ENCODE data around the gene KCNJ1. TPM values are rescaled to one million over a fixed set of nuclear protein-coding genes. Genes with fewer than 3 reads are reported as not detected.

The KCNJ1 gene
- total and polyA plus RNA-seq, 2 of the 8 experiments (the other 6 are each of a cell fraction or from before 2014, with no cell fraction given), result 0.17 to 0.23 TPM

GRCh38 chr11:128914216-128915148, 47.4 kb upstream of the KCNJ1 start (continued):
- TF ChIP-seq CHD7 (IDR thresholded peaks at IDR 0.05; ENCODE audit: insufficient replicate concordance, low read length) (no peak), YY1 (IDR thresholded peaks at IDR 0.05; ENCODE audit: low read depth, low read length) (no peak), RFX5 (IDR thresholded peaks at IDR 0.05; ENCODE audit: borderline replicate concordance, low read depth, low read length) (no peak)

All from H1 (cell line).